SHP77 (cell line): ENCODE measurements around the gene PHC3.

Experiments used
- DNase-seq, 2 experiments: peaks; one replicate each; lab custom pipeline; 2025; lab: John Stamatoyannopoulos, UW

The PHC3 gene

DNA sequence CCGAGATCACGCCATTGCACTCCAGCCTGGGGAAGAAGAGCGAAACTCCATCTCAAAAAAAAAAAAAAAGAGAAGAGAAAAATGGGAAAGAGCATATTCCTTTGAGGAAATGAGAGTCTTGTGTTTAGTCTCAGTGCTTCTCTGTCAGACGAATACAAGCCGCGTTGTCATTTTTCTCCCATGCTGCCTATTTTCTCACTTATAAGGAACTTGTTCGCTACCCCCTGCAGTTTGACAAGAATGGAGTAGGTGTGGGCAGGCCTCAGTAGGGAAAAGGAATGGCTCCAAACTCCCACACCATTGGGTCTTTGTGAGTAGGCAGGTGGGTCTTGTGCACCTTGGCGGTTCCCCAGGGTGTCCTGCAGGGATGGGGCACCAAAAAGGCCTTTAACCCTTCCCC is 137.3 kb downstream of the PHC3 start:
- DNase-seq, result no peak

GRCh38 chr3:170043506-170043905 is 138.0 kb downstream of the PHC3 start:
- DNase-seq, result no peak

DNA sequence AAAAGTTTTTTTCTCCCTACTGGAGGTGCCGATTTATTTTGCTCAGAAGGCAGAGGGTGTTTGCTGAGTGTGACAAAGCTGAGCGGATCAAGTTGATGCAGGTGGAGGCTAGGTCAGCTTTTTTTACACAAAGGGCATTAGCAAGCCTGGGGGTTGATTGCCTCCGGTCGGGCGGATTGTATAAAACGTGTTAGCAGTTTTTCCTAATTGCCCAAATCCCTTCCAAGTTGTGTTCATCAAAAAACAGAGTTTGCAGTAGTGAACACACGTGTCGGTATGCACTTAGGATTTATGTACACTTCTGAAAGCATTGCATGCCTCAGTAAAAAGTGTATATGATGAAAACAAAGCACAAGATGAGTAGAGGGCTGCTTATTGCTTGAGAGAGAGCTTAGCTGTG is 141.1 kb downstream of the PHC3 start:
- no peak for DNase-seq

GRCh38 chr3:170038434-170039110 is 143.0 kb downstream of the PHC3 start:
- no peak for DNase-seq
